Neutrophil (primary cell): ENCODE data around the gene ZNF669.

ENCODE experiments used
- H3K27ac ChIP-seq: fragments of 200-600 bp; sonication (generic); 2 replicates; pipeline ENCODE4 v1.5.1; 2016; ENCODE audit warnings: mild to moderate bottlenecking, moderate library complexity
- H3K27me3 ChIP-seq: fragments of 200-600 bp; sonication (generic); 2 replicates; pipeline ENCODE4 v1.6.0; 2016; ENCODE audit warnings: mild to moderate bottlenecking
- H3K36me3 ChIP-seq: fragments of 200-600 bp; sonication (generic); 2 replicates; pipeline ENCODE4 v1.5.1; 2017
- H3K4me1 ChIP-seq, 2 experiments: fragments of 200-600 bp in 1 of 2; sonication (generic) in 1 of 2; 1 replicate in 1 of 2; 2 replicates in 1 of 2; pipeline versions ENCODE4 v1.5.1 to v1.6.1; 2013 to 2016; ENCODE audit warnings: low read depth in 1 of 2, low read length in 1 of 2, mild to moderate bottlenecking in 1 of 2, moderate library complexity in 1 of 2; ENCODE audit not compliant: control insufficient read depth in 1 of 2, insufficient read depth in 1 of 2
- H3K4me3 ChIP-seq, 2 experiments: fragments of 200-600 bp in 1 of 2; sonication (generic) in 1 of 2; 1 replicate in 1 of 2; 2 replicates in 1 of 2; pipeline ENCODE4 v1.5.1; 2013 to 2016; ENCODE audit warnings: low read depth in 1 of 2, low read length in 1 of 2, mild to moderate bottlenecking in 1 of 2, moderate library complexity in 1 of 2
- H3K9me3 ChIP-seq: fragments of 200-600 bp; sonication (generic); 2 replicates; pipeline ENCODE4 v1.5.1; 2016
- TF ChIP-seq, protein P1 (sequence below): fragments of 200-600 bp; sonication (generic); IDR thresholded peaks from 2 replicates; pipeline ENCODE4 v1.5.1; 2016; ENCODE audit warnings: antibody characterized with exemption

The ZNF669 gene

DNA sequence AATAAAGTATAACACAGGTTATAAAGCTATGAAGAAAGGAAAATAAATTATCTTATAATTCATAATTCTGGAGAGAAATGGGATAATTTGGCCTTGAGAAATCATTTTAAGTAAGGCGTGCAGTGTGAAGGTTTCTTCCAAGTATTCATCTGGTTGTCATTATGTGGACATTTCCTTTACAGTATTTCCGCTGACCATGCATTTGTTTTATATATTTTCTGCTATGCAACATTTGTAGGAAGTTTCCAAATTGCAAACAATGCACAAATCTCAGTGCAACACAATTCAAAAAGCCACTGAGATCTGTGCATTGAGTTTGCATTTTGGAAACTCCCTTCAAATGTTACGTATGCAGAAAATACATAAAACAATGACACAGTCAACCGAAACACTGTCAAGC, 43.4 kb downstream of the ZNF669 start:
- Histone ChIP-seq H3K36me3 (no peaks in the 10 kb centered on the region), H3K4me1 (no peaks in the 10 kb centered on the region), H3K27me3 (no peaks in the 10 kb centered on the region), H3K9me3 (peaks cover 20% of the 10 kb centered on the region), H3K4me3 (no peak overlapping the region), H3K27ac (no peak overlapping the region)
- TF ChIP-seq, protein P1, sequence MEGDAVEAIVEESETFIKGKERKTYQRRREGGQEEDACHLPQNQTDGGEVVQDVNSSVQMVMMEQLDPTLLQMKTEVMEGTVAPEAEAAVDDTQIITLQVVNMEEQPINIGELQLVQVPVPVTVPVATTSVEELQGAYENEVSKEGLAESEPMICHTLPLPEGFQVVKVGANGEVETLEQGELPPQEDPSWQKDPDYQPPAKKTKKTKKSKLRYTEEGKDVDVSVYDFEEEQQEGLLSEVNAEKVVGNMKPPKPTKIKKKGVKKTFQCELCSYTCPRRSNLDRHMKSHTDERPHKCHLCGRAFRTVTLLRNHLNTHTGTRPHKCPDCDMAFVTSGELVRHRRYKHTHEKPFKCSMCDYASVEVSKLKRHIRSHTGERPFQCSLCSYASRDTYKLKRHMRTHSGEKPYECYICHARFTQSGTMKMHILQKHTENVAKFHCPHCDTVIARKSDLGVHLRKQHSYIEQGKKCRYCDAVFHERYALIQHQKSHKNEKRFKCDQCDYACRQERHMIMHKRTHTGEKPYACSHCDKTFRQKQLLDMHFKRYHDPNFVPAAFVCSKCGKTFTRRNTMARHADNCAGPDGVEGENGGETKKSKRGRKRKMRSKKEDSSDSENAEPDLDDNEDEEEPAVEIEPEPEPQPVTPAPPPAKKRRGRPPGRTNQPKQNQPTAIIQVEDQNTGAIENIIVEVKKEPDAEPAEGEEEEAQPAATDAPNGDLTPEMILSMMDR = no peak

DNA sequence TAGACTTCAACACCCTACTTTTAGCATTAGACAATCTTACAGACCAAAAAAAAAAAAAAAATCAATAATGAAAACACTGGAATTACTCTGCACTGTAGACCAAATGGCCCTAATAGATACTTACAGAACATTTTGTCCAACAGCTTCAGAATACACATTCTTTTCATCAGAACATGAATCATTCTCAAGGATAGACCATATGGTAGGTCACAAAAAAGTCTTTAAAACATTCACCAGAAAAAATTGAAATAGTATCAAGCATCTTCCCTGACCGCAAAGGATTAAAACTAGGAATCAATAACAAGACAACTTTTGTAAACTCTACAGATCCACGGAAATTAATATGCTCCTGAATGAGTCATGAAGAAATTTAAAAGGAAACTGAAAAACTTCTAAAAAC, 48.1 kb downstream of the ZNF669 start:
- Histone ChIP-seq H3K9me3 (peaks cover 18% of the 10 kb centered on the region), H3K27ac (no peak overlapping the region), H3K4me1 (no peaks in the 10 kb centered on the region), H3K36me3 (no peaks in the 10 kb centered on the region), H3K27me3 (no peaks in the 10 kb centered on the region), H3K4me3 (no peak overlapping the region)
- TF ChIP-seq, protein P1 = no peak

DNA sequence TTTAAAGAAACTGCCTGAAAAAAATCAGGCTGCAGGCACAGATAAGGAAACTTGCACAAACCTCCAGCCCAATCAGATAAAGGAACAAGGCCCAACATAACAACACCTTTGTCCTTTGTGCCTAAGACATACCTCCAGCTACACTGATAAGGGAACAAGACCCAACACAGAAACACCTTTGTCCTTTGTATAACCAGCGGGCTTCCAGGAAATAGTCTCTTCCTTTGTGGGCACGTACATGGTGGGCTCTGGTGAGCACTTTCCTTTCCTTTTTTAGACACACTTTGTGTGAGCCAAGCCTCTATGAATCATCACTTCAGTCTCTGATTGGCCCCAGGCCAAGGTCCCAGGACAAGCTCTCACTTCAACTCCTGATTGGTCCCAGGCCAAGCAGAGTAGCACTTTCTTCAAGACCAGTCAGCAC, 49.2 kb downstream of the ZNF669 start:
- no peaks in the 10 kb centered on the region for H3K27me3 ChIP-seq
- no peak overlapping the region for H3K4me3 ChIP-seq
- no peaks in the 10 kb centered on the region for H3K36me3 ChIP-seq
- H3K4me1 ChIP-seq = no peaks in the 10 kb centered on the region
- TF ChIP-seq, protein P1 = no peak
- H3K9me3 ChIP-seq = peaks cover 18% of the 10 kb centered on the region
- no peak overlapping the region for H3K27ac ChIP-seq
